ENCODE results near the gene GLA.

The GLA gene

DNA sequence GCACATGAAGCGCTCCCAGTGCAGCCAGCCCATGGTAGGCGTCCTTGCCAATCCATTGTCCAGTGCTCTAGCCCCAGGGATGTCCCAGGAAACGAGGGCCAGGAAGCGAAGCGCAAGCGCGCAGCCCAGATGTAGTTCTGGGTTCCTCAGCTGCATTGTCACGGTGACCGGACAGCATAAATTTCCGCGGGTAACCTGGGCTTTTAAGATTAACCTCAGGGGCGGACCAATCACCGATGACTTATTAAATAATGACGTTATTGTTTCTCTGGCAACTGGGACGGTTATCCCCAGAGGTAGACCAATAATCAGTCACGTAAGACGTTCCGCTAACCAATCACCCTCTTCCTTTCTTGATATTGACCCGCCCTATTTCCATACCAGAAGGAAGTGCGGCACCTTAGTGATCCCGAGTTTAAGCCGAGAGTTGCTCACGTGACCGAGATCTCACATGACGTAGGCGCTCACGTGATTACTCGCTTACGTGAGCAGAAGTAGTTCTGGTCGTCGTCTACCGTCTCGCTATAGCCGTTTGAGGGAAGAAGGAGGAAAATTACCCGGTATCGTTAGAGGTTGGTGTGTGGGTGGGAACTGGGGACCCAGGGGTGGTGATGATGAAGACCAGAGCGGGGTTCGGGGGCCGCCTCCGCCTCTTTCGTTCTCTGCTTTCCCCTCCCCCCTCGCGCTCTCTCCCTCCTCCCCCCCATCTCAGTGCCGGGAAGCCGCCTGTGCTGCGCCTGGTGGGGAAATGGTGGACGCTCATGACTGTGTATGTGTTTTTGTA lies at the start of gene GLA, which contains the start of gene HNRNPH2:
GLA (minus strand) TSS at position 178 of the 784 bp plus-strand sequence; CDS start at position 156, 22 bp downstream.
HNRNPH2 (plus strand) TSS at position 475 of the 784 bp plus-strand sequence. CDS start 3,767 bp downstream, outside the sequence.
- peak; percentile 86 for DNase-seq

DNA sequence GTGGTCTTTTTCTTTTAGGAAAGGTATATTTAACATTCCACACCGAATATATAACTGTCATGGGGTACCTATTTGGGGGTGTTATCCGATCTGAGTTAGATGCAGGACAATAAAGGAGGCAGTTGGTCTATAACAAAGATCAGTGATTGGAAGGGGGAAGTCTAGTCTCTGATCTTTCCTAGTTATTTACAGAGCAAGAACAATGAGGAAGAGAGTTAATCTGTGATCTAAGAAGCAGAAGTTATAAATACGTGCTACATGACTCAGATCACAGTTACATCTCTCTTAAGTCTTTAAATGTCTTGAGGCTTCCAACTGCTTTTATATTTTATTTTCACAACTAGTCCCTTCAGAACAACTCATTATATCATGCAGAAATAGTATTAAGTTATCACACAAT lies 44.3 kb upstream of the GLA start:
- DNase-seq, result no peak

DNA sequence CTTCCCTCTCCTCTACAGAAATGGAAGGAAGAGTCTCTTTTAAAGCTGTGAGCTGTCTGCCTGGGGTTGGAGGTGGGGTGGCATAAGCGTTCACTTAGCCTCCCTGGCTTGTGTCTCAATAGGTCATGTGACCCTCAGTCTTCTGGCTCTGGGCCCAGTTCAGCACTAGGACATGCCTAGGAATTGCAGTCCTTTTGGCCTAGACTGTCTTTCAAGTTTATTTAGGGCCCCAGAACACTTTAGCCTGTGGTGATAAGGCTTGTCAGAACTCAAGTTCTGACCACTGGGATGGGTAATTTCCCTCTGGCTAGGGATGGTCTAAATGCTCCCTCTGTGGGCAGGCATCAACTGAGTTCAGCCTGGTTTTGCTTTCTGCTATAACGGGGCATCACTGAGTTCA lies 43.2 kb upstream of the GLA start:
- no peak for DNase-seq

- no peak for DNase-seq
Observed at GRCh38 chrX:101450085-101450484, 42.4 kb upstream of the GLA start.

DNA sequence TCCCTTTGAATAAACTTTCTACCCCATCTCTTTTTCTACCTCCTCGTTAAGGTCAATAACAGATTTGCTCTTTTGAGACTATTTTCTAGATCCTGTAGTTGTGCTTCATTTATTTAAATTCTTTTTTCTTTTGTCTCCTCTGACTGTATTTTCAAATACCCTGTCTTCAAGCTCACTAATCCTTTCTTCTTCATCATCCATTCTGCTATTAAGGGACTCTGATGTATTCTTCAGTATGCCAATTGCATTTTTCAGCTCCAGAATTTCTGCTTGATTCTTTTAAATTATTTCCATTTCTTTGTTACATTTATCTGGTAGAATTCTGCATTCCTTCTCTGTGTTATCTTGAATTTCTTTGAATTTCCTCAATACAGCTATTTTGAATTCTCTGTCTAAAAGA lies 41.6 kb upstream of the GLA start:
- no peak for DNase-seq

- no peak for DNase-seq
Observed at GRCh38 chrX:101442085-101442484, 34.4 kb upstream of the GLA start.

DNA sequence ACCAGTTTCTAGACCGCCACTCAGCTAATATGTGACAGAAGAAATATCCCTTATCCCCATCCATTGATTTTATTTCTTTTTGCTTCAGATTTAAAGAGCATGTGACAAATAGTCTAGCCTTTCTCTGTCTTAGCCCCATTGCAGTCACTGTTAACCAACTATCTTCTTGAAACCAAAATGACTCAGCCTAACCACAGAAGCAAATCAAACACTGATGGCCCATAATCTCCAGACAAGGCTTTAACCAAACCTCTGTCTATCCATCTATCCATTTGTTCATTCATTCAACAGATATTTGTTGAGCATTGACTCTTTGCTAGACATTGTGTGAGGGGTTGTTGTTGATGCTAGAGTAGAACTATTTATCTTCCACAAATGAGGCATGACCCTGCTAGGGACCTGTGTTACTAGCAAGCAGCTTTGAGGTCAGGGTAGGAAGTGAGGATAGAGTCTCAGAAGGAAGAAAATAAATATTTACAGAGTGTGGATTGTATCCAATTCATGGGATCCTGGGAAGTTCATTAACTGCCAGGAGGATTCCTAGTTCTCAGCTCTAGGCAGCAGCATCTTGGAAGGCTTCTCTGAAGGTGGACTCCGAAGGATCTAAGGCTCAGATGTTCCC lies 22.8 kb upstream of the GLA start:
- DNase-seq, result no peak

- no peak for DNase-seq
Observed at GRCh38 chrX:101429934-101430333, 22.2 kb upstream of the GLA start.

GRCh38 chrX:101427954-101428353 lies 20.2 kb upstream of the GLA start:
- DNase-seq, result no peak

DNA sequence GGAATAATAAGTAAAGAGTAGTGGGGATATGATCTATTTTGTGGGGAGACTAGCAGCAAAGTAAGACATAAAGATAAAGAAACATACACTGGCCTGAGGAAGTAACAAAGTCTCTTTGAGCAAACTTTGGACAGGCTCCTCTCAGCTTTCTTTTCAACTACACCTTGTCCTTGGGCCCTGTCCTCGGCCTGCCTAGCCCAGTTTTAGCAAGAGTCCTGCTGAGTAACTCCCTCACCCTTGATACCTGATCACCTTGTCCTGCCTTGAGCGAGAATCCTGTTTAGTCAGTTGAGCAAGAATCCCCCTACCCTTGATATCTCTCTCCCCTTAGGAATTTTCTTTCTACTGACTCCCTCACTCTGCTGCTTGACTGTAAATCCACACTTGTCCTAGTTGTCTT lies 11.8 kb upstream of the GLA start:
- no peak for DNase-seq

GRCh38 chrX:101417981-101418841 lies 10.5 kb upstream of the GLA start:
- peak; percentile 1 for DNase-seq

DNA sequence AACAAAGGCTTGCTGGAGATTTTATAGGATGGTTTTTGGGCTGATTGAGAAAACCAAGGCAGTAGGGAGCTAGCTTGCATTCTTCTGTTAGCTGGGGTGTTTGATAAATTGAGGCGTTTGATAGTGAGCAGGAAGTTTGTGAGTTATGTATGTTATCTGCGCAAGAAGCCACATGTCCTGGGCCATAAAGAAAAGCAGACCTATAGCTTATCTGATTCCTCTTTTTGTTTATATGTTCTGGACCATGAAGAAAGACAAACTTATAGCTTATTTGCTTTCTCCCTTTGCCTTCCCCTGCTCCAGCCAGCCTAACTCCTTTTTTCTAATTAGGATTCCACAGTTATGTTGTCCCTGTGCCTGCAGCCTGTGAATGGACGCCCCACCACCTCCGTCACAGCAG lies 9.5 kb upstream of the GLA start:
- no peak for DNase-seq

DNA sequence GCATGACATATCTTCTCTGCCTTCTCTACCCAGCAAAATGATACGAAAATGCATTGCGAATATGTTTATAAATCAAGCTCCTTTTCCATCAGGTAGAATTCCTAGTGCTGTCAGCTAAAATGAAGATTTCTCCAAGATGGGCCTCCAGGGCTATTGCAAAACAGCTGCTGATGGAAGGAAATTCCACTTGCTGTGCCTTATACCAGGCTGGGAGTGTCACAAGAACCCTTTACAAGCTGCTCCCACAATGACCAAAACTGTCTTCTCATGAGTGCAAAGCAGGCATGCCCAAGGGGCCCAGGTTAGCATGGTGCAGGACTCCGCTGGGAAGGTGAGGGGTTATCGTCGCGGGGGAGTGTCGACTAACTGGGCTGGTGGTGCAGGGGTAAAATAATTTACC lies 9.0 kb upstream of the GLA start:
- DNase-seq, result no peak

DNA sequence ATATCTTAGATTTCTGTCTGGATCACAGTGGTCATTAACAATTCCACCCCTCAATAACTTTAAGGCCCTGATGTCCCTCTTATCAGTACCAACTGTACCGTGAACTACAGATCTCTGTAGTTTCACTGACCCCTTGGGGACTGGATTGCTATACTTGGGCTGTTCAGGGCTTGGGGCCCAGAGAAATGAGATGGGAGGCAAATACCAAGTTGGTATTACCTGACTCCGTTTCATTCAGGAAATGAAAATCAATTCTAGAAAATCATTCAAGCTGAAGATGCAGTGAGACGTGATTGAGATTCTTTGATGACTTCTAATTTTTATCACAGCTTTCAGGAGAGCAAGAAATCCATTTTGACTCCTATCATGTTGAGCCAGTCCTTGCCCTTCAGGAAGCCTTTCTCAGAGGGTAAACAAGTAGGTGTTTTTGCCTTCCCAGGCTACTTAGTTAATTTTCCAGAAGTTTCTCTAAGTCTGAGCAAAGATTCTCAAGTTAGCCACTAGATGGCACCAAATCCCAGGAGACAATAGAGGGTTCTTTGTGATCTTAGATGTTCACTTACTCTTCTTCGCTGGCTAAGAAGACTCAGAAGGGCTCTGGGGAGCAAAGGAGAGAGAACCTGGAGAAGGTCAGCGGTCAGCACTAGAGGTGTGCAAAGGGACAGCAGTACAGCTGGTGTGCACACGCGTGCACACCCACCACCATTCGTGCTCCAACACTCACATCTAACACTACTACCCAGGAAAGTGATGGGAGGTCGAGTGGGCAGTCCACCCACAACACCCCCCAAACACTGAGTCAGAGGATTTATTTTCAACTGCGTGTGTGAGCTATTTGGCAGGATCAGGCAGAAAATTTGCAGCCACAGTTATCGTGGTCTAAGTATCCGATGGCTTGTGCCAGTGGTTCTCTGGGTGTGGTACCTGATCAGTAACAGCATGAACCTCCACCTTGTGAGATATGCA lies 7.7 kb upstream of the GLA start:
- peak; percentile 6 for DNase-seq

- DNase-seq, result no peak
Observed at GRCh38 chrX:101411984-101412383, 4.3 kb upstream of the GLA start.

GRCh38 chrX:101410461-101410860 lies 2.7 kb upstream of the GLA start:
- DNase-seq, result no peak

DNA sequence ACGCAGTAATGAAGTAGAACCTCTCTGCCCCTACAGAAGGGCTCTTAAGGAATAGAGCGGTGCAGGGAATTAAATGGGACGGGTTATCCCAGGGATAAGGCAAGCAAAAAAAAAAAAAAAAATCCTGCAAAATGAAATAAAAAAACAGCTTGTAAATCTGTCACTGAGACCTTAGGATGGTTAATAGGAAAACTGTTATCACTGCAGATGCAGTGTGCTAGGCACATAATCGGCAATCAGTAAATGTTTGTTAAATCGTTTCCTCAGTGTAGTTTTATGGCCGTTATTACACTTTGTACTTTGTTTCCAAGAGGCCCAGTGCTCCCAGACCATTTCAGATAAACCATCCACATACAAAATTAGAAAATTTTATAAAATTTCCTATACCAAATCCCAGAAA lies 1.3 kb upstream of the GLA start:
- DNase-seq, result no peak

GRCh38 chrX:101408532-101408841 lies 762 bp upstream of the GLA start:
- no peak for DNase-seq

DNA sequence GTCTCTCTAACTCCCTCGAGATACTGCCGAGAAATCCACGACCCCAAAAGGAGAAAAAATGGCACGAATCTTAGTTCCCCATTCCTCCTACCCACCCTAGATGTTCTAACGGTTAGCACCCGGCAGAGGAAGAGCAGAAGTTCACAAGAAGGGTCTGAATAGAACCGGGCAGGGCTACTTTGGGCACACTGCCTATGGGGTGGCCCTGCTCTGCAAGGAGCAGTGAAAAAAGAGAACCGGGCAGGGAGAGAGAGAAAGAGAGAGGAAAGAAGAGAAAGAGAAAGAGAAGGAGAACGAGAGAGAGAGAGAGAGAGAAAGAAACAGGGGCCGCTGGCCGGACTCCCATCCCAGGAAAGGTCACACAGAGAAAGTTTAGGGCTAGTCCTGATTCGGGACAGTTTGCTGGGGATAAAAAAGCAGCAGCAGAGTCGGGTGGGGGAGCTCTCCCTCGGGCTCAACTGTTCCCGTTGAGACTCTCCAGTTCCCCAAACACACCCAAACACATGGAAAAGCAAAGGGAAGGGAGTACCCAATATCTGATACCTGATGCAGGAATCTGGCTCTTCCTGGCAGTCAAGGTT lies 468 bp downstream of the GLA start:
- no peak for DNase-seq

DNA sequence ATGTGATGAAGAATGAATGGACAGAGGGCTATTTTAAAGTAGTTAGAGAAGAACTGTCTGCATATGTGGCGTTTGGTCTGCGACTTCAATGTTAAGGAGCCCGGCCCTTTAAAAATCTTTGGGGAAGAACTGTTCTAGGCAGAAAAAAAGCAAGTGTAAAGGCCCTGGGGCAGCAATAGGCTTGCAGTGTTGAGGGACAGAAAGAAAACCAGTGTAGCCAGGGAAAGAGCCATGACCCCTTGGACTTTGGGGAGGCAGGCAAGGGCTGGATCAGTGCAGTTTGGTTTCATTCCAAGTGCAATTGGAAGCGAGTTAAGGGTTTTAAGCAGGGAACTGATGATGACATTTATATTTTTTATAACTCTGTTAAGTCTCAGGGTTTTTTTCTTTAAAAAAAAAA lies 7.9 kb downstream of the GLA start:
- no peak for DNase-seq

DNA sequence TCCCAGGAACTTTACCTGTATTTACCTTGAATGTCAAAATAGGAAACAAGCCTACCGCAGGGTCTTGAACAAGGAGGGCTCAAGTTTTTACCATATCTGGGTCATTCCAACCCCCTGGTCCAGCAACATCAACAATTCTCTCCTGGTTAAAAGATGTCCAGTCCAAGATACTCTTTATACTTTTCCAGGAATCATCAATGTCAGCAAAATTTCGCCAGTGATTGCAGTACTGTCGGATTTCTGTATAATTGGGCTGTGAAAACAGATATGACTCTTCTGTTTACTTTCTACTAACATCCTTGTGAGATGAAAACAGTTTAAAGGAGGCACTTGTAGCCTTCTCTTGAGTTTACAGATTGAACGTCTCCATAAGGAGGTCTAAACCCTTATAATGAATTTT lies 9.0 kb downstream of the GLA start:
- no peak for DNase-seq

- DNase-seq, result no peak
Observed at GRCh38 chrX:101397779-101398178, 9.9 kb downstream of the GLA start.
